ENCODE data around the gene ARCN1.
"Not testable (repeated sequence)": the region's sequence is repeated elsewhere in the genome, so short reads cannot be mapped to it uniquely, and the experiment has no call there.

The ARCN1 gene

DNA sequence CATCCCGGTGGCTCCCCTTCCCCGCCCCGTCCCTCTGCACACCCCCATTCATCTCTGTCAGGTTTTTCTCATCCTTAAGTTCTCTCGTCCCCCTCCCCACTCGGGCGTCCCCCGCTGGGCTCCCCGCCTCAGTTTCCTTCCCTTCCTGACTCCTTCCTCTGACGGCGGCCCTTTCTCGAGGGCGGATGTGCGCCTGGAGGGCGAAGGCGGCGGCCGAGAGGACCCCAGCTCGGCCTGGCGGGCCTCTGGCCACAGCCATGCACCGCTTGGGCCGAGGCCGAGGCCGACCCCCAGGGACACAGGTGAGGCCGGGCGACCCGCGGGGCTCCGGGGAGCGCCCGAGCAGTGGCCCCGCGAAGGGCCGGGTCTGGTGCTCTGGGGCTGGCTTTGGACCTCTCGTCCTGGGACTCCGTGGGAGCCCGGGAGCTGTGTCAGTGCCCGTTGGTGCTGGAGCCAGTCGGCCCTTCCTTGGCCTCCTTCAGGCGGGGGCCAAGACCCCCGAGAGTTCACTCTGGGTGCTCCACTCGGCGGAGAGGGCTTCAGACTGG lies 38.1 kb downstream of the ARCN1 start:
- DNase-seq, result no peak
- Histone ChIP-seq H3K4me1 (ENCODE audit: control insufficient read depth, insufficient read depth, low read length, poor library complexity, severe bottlenecking) (peaks cover 36% of the 10 kb centered on the region), H3K9me3 (ENCODE audit: control insufficient read depth, low read length) (no peaks in the 10 kb centered on the region), H3K27me3 (replicated peaks; ENCODE audit: control insufficient read depth, insufficient read depth, low read length, poor library complexity, severe bottlenecking) (no peaks in the 10 kb centered on the region), H3K27ac (ENCODE audit: insufficient read depth, low read length, poor library complexity, severe bottlenecking) (peak overlapping the region; percentile 44), H3K36me3 (ENCODE audit: control insufficient read depth, insufficient read depth, low read length) (no peaks in the 10 kb centered on the region), H3K4me3 (ENCODE audit: insufficient read depth, low read depth, low read length, poor library complexity, severe bottlenecking) (peak overlapping the region; percentile 68)

GRCh38 chr11:118610773-118611432 lies 38.7 kb downstream of the ARCN1 start:
- Histone ChIP-seq H3K9me3 (ENCODE audit: control insufficient read depth, low read length) (no peaks in the 10 kb centered on the region), H3K4me3 (ENCODE audit: insufficient read depth, low read depth, low read length, poor library complexity, severe bottlenecking) (peak overlapping the region; percentile 68), H3K27ac (ENCODE audit: insufficient read depth, low read length, poor library complexity, severe bottlenecking) (peak overlapping the region; percentile 44), H3K36me3 (ENCODE audit: control insufficient read depth, insufficient read depth, low read length) (no peaks in the 10 kb centered on the region), H3K27me3 (replicated peaks; ENCODE audit: control insufficient read depth, insufficient read depth, low read length, poor library complexity, severe bottlenecking) (no peaks in the 10 kb centered on the region), H3K4me1 (ENCODE audit: control insufficient read depth, insufficient read depth, low read length, poor library complexity, severe bottlenecking) (peaks cover 36% of the 10 kb centered on the region)
- peak; percentile 74 to 79 (median 76) for DNase-seq

DNA sequence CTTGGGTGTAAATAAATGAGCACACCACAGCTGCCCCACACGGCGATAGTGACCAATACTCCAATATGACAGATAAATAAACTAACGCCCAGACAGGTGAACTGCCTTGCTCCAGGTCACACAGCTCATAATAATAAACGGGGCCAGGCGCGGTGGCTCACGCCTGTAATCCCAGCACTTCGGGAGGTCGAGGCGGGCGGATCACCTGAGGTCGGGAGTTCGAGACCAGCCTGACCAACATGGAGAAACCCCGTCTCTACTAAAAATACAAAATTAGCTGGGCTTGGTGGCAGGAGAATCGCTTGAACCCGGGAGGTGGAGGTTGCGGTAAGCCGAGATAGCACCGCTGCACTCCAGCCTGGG lies 39.2 kb downstream of the ARCN1 start:
- not testable (repeated sequence) for H3K27ac ChIP-seq (ENCODE audit: insufficient read depth, low read length, poor library complexity, severe bottlenecking); DNase-seq; H3K27me3 ChIP-seq (replicated peaks; ENCODE audit: control insufficient read depth, insufficient read depth, low read length, poor library complexity, severe bottlenecking); H3K36me3 ChIP-seq (ENCODE audit: control insufficient read depth, insufficient read depth, low read length); H3K9me3 ChIP-seq (ENCODE audit: control insufficient read depth, low read length); H3K4me3 ChIP-seq (ENCODE audit: insufficient read depth, low read depth, low read length, poor library complexity, severe bottlenecking)
- peaks cover 36% of the 10 kb centered on the region for H3K4me1 ChIP-seq (ENCODE audit: control insufficient read depth, insufficient read depth, low read length, poor library complexity, severe bottlenecking)

- Histone ChIP-seq H3K9me3 (ENCODE audit: control insufficient read depth, low read length) (no peaks in the 10 kb centered on the region), H3K27me3 (replicated peaks; ENCODE audit: control insufficient read depth, insufficient read depth, low read length, poor library complexity, severe bottlenecking) (no peaks in the 10 kb centered on the region), H3K27ac (ENCODE audit: insufficient read depth, low read length, poor library complexity, severe bottlenecking) (no peak overlapping the region), H3K36me3 (ENCODE audit: control insufficient read depth, insufficient read depth, low read length) (no peaks in the 10 kb centered on the region), H3K4me1 (ENCODE audit: control insufficient read depth, insufficient read depth, low read length, poor library complexity, severe bottlenecking) (peaks cover 36% of the 10 kb centered on the region), H3K4me3 (ENCODE audit: insufficient read depth, low read depth, low read length, poor library complexity, severe bottlenecking) (no peak overlapping the region)
- DNase-seq, result no peak
These were observed 40.2 kb downstream of the ARCN1 start for GRCh38 chr11:118612378-118612777.

DNA sequence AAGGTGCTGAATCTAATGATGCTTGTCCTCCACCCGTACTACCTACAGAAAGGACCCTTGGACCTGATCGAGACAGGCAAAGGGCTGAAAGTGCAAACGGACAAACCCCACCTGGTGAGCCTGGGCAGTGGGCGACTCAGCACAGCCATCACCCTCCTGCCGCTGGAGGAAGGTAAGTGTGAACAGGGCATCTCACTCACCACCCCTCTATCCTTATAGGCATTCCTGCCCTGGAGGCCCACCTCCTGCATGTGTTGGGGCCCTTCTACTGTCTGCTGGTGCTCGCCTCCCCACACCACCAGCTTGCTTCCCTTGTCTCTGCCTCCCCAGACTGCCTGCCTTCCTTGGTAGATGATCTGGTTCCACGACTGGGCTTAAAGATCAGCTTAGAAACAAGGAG lies 42.3 kb downstream of the ARCN1 start:
- Histone ChIP-seq H3K27me3 (replicated peaks; ENCODE audit: control insufficient read depth, insufficient read depth, low read length, poor library complexity, severe bottlenecking) (no peaks in the 10 kb centered on the region), H3K27ac (ENCODE audit: insufficient read depth, low read length, poor library complexity, severe bottlenecking) (no peak overlapping the region), H3K4me1 (ENCODE audit: control insufficient read depth, insufficient read depth, low read length, poor library complexity, severe bottlenecking) (peaks cover 17% of the 10 kb centered on the region), H3K36me3 (ENCODE audit: control insufficient read depth, insufficient read depth, low read length) (no peaks in the 10 kb centered on the region), H3K4me3 (ENCODE audit: insufficient read depth, low read depth, low read length, poor library complexity, severe bottlenecking) (no peak overlapping the region), H3K9me3 (ENCODE audit: control insufficient read depth, low read length) (no peaks in the 10 kb centered on the region)
- DNase-seq, result no peak

- Histone ChIP-seq H3K4me1 (ENCODE audit: control insufficient read depth, insufficient read depth, low read length, poor library complexity, severe bottlenecking) (peaks cover 8% of the 10 kb centered on the region), H3K27me3 (replicated peaks; ENCODE audit: control insufficient read depth, insufficient read depth, low read length, poor library complexity, severe bottlenecking) (no peaks in the 10 kb centered on the region), H3K4me3 (ENCODE audit: insufficient read depth, low read depth, low read length, poor library complexity, severe bottlenecking) (no peak overlapping the region), H3K9me3 (ENCODE audit: control insufficient read depth, low read length) (no peaks in the 10 kb centered on the region), H3K27ac (ENCODE audit: insufficient read depth, low read length, poor library complexity, severe bottlenecking) (no peak overlapping the region), H3K36me3 (ENCODE audit: control insufficient read depth, insufficient read depth, low read length) (no peaks in the 10 kb centered on the region)
- DNase-seq, result no peak
These were observed 43.2 kb downstream of the ARCN1 start for GRCh38 chr11:118615282-118615975.

GRCh38 chr11:118615976-118616371 lies 43.8 kb downstream of the ARCN1 start:
- Histone ChIP-seq H3K36me3 (ENCODE audit: control insufficient read depth, insufficient read depth, low read length) (no peaks in the 10 kb centered on the region), H3K4me1 (ENCODE audit: control insufficient read depth, insufficient read depth, low read length, poor library complexity, severe bottlenecking) (peaks cover 4% of the 10 kb centered on the region), H3K27me3 (replicated peaks; ENCODE audit: control insufficient read depth, insufficient read depth, low read length, poor library complexity, severe bottlenecking) (peaks cover under 1% of the 10 kb centered on the region), H3K9me3 (ENCODE audit: control insufficient read depth, low read length) (no peaks in the 10 kb centered on the region), H3K27ac (ENCODE audit: insufficient read depth, low read length, poor library complexity, severe bottlenecking) (no peak overlapping the region), H3K4me3 (ENCODE audit: insufficient read depth, low read depth, low read length, poor library complexity, severe bottlenecking) (no peak overlapping the region)
- no peak for DNase-seq

- no peak overlapping the region for H3K4me3 ChIP-seq (ENCODE audit: insufficient read depth, low read depth, low read length, poor library complexity, severe bottlenecking)
These were observed 46.1 kb downstream of the ARCN1 start for GRCh38 chr11:118618115-118618990.

GRCh38 chr11:118618991-118619375 lies 46.8 kb downstream of the ARCN1 start:
- Histone ChIP-seq H3K36me3 (ENCODE audit: control insufficient read depth, insufficient read depth, low read length) (no peaks in the 10 kb centered on the region), H3K9me3 (ENCODE audit: control insufficient read depth, low read length) (no peaks in the 10 kb centered on the region), H3K27ac (ENCODE audit: insufficient read depth, low read length, poor library complexity, severe bottlenecking) (no peak overlapping the region), H3K4me1 (ENCODE audit: control insufficient read depth, insufficient read depth, low read length, poor library complexity, severe bottlenecking) (peaks cover 4% of the 10 kb centered on the region), H3K4me3 (ENCODE audit: insufficient read depth, low read depth, low read length, poor library complexity, severe bottlenecking) (no peak overlapping the region), H3K27me3 (replicated peaks; ENCODE audit: control insufficient read depth, insufficient read depth, low read length, poor library complexity, severe bottlenecking) (peaks cover 4% of the 10 kb centered on the region)
- no peak for DNase-seq

More at GRCh38 chr11:118618115-118618990, 46.1 kb downstream of the ARCN1 start:
- H3K36me3 ChIP-seq (ENCODE audit: control insufficient read depth, insufficient read depth, low read length), result no peaks in the 10 kb centered on the region
- peaks cover 4% of the 10 kb centered on the region for H3K27me3 ChIP-seq (replicated peaks; ENCODE audit: control insufficient read depth, insufficient read depth, low read length, poor library complexity, severe bottlenecking)
- no peak overlapping the region for H3K27ac ChIP-seq (ENCODE audit: insufficient read depth, low read length, poor library complexity, severe bottlenecking)
- H3K9me3 ChIP-seq (ENCODE audit: control insufficient read depth, low read length), result no peaks in the 10 kb centered on the region
- DNase-seq, result no peak
- H3K4me1 ChIP-seq (ENCODE audit: control insufficient read depth, insufficient read depth, low read length, poor library complexity, severe bottlenecking), result peaks cover 4% of the 10 kb centered on the region

Measured in effector memory CD4-positive, alpha-beta T cell (primary cell).